ENCODE measurements around the gene EXOC4.

EXOC4 gene

DNA sequence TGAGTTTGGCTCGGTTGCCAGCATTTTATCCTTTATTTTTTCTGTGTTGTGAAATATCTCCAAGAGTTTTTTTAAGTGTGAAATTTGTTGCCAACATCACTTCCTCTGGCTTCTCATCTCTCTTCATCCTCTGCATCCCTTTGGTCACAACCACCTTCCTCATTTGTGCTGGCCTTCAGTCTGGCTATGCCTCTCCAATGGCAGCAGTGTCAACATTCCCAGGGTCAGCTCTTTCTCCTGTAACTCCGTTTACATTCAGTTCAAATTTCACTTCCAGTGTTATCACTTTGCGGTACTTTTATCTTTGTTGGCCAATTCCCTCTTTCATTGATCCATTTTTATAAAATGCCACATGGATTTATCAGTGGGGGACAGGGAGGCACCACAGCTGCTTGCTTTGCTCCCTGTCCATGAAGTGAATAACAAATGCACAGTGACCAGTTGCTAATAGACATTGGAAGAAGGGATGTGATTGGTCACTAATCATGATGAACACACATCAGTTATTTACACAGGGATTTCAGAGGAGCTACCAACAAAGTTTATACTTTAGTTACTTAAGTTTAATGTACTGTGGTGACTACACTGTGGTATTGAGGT lies 562.8 kb downstream of the EXOC4 start:
- no peak for DNase-seq

DNA sequence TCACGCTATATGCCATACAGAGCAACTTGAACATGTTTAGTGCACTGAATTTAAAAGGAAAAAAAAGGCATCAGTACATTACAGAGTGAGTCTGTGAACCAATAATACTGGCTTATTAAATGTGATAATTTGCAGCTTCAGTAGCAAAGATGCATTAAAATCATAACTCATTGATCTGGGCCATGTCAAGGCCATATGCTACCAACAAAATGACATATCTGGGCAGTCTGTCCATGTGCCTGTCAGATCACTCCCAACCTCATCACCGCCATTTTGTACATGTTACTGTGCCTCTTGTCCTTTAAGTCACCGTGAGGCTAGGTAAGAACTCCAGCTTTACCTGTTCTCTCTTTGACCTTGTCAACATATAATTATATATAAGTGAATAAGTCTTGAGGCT lies 566.8 kb downstream of the EXOC4 start:
- DNase-seq: no peak

DNA sequence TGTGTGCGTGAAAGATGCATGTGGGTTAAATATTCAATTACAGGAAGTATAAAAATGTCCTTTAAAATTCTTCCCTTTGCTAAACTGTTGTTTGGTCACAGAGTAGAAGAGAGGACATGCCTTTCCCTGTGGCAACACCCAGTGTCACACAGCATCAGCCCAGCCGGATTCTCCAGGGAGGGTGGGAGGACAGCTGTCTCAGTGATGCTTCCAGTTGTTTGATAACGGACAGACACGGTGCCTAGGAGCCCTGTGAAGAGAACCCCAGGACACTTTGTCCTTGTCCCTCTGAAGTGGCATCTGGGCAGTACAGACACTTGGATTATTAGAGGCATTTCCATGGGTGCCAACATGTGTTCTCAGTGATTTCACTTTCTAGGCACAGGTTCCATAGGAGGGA lies 567.7 kb downstream of the EXOC4 start:
- DNase-seq: no peak

DNA sequence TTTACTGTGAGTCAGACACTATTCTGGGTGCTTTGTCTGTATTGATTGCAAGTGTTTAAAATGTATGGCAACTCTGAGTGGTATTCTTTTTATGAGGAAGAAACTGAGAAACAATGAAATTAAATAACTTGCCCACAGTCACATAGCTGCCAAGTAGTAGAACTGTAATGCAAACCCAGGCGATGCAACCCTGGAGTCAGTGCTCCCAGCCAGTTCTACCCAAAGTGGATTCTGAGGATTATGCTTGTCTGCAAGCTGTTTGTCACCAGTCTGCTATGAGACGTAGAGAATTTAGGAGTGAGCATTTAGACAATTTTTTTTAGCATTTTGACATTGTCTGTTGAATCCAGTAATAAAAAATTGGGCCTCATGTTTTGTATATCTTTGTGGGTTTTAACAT lies 568.3 kb downstream of the EXOC4 start:
- no peak for DNase-seq

DNA sequence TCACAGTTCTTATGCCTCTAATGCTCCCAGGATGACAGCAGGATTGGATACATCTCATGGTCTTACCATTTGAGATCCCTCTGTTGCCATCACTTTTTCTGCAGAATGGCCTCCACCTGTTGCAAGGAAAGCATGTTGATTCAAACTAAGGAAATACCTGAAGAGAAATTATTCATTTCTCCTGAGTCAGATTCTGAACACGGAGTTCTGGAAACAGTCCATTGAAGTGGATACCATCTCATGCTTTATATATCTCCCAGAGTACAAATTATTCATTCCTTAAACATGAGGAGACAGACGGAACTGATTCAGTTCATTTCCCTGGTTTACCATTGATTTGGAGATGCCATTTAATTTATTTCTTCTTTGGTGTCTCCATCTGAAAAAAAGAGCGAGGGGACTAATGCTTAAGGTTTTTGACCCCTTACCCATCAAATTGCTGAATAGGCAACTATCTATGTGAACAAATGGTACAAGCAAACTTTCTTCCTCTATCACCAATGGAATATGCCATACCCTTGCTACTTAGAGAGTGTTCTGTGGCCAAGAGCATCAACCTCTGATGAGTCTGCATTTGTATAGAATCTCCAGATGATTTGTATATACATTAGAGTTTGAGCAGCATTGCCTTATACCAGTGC lies 569.2 kb downstream of the EXOC4 start:
- DNase-seq: no peak

DNA sequence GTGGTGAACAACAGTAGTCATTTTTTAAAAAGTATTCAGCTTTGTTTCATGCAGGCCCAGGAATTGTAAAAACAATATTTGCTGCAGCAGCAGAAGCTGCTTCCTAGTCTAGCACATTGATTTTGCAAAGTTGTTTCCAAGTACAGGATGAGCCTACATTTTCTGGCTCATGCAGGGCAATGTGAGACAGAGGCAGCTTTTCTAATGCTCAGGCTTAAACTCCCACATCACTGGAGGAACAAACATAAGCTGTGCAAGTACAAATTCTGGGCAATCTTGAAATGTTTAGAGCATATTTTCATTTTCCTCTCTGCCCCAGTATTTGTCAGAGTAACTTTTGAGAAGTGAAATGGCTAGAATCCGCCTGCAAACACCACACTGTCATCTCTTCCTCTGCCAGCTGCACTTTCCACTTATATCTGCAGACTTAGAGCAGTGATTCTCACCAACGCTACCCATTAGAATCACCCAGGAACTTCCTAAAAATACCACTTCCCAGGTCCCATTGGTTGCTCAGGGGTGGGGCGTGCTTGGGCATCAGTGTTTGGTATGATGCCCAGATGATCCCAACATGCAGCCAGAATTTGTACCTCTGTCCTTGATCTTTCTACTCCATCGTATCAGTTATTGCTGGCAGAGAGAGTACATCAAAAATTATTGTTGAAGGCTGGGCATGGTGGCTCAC lies 570.1 kb downstream of the EXOC4 start:
- DNase-seq: no peak

DNA sequence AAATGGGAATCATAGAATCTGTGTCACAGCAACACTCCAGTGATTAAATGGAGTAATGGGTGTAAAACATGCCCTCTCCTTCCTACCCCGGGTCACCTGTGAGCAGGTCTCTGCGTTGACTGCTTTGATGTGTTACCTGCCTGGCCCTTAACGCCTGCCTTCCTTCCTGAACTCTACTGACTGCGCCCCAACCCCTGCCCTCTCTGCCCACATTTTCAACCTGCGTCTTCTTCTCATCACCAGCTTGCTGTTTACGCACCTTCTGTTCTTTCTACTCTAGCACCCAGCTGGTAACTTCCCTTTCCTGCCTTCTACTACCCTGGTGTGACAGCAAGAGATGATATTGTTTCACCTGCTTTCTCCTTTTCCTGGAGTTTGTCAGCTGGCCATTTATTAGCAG lies 571.3 kb downstream of the EXOC4 start:
- no peak for DNase-seq

DNA sequence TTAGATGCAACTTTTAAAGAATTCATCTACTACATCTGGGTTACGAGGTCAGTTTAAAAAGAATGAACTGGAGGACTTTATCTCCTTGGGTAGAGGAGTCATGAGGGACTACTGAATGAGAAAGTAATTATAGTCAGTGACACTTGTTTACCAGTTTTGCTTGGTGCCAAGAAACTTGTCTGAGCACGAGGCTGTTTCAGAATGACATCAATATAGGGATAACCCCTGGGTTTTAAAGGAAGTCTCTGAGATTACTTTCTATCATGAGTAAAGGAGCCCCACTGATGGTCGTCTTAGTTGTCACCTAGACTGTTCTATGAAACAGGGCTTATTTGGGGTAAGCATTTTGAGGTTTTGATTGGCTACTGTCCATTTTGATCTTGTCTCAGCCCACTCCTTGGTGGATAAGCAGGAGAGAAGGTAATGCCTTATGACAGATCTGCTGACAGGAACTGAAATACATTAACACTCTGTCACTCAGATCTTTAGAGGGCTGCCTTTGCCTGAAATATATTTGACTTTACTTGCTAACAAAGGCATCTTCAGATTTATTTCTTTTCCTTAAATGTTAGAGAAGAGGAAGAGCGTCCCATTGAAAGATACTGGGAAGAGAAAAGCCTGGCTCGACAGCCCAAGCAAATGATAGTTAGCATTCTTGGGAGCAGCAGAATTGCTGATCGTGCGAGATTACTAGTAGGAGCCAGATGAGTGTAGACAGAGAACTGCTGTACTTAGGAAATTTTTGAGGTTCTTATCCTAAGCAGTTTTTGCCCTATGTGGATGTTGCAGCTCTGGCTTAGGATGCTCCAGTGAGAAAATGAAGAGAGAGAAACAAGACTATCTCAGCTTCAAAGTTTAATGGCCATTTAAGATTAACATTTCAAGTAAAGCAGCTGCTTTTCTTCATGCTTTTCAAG lies 575.1 kb downstream of the EXOC4 start:
- no peak for DNase-seq

DNA sequence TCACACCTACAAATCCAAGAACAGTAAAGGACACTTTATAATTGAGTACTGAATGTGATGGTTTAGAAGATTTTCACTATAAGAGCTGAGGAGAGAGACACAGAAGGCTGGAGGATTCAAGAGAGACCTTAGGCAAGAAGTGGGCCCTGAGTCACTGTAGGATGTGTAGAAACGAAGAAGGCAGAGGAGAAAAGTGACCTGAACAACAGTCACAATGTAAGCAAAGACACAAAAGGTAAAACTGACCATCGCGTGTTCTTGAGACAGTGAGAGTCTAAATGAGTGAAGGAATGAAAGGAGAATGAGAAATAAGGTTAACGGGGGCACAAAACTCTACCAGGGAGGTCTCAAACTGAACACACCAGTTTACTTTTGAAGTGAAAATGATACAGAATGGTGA lies 576.0 kb downstream of the EXOC4 start:
- no peak for DNase-seq

DNA sequence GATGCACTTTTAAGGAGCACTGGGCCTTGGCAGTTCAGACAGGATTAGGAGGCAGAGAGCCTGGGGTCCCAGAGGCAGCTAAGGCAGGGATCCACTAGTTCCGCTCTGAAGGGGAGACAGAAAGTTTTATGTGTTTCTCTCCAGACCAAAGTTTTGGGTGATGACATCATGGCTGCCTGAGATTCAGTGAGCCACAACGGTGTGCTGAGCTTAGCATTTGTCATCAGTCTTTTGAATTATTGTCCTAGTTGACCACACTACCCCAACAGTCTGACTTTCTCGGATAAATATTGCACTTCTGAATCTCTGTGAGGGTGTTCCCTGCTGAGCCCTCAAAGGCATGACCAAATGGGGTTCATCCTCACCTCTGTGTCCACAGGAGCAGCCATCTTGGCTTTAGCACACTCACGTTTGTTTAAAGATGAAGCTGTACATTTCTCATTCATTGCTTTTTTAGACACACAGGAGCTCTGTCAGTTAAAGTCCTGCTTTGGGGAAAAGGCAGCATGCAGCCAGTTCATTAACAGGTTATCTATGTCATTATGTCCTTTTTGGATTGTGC lies 576.5 kb downstream of the EXOC4 start:
- no peak for DNase-seq

DNA sequence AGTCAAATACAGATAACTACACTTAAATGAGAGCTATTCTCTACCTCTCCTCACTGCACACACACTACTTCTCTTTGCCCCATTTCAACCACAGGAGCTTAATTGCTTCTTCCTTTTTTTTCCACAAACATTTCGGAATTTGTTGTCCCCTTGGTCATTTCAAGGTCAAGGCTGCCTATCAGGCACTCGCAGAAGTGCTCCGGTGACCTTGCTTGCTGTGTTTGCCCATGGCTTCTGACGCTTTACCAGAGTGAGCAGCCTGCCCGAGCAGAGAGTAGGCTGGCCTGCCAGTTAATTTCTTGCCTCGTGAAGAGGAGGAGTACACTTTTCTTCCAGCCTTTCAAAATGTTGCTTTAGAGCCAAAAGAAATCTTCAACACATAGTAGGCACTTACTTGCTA lies 577.2 kb downstream of the EXOC4 start:
- no peak for DNase-seq

DNA sequence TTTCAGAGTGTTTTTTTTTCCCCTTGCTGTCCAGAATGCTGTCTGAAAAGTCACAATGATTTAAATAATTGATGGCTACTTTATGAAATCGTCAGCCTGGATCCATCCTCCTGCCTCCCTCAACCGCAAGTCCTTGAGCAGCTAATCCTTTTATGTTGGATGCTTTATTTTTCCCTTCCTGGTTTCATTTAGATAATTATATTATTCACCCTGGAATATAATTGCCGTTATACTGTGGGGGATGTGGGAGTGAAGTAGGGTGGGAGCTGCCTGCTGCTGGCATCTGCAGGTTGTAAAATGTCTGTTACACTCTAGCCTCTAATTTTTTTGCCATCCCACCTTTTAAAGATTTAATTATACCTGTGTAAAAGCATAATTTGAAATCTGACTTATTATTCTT lies 583.8 kb downstream of the EXOC4 start:
- no peak for DNase-seq

DNA sequence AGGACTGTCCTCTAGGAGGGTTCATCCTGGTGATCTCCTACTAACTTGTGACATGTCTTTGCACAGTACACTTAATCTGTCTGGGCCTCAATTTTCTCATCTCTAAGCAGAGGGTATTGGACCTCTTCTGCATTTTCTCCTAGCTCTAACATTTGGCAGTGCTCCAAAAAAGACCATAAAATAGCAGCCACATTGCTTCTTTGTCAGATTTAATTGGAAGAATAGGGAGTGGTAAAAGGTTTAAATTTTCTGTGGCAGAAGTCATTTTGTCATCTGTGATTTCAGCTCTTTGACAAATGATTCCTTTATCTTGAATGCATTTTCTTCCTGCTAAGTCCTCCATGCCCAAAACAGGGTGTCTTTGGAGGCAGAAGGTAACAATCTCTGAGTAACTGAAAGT lies 584.3 kb downstream of the EXOC4 start:
- DNase-seq: no peak

DNA sequence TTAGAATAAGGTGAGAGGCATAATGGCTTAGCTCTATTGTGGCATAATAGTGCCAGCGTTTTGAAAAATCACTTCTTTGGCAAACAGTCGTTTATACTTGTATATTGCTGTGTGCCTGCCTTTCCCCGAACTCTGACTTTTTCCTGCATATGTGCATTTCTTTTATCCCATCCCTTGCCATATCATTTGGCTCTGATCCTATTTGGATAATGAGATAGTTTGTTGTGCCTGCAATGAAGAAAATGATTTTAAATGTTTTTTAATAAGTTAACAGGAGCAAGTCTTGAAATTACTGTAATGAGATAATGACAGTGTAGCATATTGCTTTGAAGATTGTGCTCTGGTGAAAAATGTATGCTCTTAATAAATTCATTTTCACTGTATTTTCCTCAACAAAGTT lies 586.2 kb downstream of the EXOC4 start:
- no peak for DNase-seq

DNA sequence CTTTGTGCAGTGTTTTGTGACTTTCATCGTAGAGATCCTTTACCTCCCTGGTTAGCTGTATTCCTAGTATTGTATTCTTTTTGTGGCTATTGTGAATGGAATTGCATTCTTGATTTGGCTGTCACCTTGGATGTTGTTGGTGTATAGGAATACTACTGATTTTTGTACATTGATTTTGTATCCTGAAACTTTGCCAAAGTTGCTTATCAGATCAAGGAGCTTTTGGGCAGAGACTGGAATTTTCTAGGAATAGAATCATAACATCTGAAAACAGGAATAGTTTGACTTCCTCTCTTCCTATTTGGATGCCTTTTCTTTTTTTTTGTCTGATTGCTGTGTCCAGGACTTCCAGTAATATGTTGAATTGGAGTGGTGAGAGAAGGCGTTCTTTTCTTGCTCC lies 590.5 kb downstream of the EXOC4 start:
- no peak for DNase-seq

DNA sequence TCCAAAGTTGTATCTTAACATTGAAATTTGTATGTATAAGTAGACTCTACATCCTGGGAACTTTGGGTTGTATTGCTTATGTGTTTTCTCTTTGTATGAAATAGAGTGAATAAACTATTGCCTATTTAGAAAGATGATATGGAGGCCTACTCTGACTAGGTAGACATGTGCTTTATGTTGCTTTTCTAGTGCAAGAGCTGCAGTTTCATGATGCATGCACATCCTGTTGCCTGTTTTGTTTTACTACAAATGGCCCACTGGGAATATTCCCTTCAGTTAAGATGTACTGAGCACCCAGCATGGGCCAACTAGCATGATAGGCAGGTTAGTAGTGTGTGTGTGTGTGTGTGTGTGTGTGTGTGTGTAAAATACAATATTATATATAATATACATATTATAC lies 592.1 kb downstream of the EXOC4 start:
- no peak for DNase-seq

DNA sequence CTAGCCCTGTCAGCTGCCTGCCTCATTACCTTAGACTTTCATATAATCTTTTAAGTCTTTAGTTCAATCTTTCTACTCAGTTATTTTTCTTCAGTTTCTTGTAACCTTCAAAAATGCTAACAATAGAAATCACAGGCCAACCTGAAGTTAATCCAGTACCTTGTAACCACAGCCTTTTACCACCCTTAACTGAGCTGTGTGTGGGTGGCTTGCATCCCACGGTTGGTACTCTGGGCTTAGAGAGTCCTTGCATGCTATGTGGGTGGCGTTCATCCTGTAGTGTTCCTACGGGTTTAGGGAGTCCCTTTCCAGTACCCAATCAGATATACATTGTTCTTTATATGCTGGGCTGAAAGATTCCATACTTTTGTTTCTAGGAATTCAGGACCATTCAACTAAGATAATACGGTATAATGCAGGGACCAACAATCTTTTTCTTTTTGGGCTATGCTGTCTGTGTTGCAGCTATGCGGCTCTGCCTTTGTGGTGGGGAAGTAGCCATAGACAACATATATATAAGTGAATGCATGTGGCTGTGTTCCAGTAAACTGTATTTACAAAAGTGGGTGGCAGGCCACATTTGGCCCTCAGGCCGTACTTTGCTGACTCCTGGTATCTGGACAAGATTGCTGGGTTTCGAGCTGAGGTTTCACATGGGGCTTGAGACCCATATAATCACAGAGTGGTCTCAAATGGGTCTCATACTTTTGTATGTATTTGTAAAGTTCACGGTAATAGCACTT lies 593.5 kb downstream of the EXOC4 start:
- DNase-seq: no peak

DNA sequence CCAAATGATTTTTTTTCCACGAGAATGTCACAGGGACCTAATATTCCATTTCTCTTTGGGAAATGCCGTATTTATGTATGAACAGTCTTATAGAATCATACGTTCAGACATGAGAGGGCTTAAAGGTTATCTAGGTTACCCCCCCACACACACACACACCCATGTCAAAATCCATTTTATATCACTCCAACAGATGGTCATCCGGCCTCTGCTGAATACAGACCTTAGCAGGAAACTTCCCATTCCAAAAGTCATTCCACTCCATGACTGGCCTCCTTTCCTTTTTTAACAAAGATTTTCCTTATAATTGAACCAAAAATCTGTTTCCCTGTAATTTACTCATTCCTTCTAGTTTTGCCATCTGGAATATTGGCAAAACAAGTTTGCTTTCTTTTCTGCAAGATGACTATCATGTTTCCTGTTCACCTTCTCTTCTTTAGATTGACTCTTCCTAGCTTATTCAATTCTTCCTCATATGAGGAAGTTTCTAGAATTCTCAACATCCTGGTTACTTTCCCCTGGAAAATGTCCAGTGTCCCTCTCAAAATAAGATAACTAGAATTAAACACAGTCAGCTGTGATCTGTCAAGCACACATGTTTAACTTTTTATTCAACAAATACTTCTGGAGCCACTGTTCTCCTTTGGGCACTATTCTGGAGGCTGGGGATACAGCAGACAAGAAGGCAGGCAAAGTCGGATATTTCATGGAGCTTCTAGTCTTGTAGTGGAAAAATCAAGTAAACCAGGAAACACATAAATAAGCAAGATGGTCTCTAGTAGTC lies 597.8 kb downstream of the EXOC4 start:
- no peak for DNase-seq

DNA sequence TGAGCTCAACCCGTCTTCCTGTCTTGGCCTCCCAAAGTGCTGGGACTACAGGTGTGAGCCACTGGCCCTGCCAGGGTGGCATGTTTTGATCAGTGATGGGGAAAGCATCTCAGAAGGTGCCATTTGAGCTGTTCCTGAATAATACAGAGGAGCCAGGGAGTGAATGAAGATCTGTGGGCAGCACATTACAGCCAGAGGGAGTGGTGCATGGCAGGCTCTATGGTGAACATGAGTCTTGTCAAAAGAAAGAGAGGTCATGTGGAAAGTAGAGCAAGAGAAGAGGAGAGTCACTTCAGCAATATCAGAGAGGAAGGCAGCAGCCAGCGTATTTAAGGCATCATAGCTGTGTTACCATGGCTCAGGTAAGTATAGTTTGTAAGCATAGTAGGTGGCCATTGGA lies 598.5 kb downstream of the EXOC4 start:
- no peak for DNase-seq

DNA sequence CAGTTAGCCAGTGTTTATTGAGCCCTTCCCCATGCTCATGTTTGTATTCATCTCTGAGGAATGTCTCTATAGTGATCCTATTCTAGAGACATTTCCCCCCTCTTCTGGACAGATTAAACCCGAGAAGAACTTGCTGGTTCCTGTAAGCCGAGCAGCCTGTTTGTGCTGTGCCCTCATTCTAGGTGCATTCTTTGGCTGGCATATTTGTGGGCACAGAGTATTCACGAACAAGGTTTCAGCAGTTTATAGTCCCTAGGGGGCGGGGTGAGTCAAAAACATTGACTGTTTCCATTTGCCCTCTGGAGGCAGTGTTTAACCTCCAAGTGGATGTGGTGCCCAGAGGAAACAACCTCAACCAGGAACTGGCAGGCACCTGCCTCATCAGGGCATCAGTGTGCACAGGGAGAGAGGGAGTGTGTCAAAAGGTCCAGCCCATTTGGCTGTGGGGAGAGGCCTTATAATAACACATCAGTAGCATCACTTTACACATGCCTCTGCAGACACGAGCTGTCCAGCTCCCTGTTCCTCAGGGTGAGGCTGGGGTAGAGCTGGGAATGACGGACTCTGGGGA lies 600.9 kb downstream of the EXOC4 start:
- DNase-seq: peak; percentile 1

DNA sequence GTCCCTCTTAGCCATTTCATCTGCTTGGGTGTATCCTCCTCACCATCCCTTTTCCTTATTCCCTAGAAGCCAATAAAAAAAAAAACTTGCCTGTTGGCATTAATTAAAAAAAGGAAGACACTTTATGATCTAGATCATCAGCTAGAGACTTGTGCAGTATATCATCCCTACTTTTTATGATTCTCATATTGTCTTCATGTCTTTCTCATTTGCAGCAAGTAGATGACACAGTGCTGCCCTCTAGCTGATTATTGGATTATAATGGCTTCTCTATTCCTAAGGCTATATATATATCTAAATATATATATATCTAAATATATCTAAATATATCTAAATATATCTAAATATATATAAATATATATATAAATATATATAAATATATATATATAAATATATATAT lies 601.9 kb downstream of the EXOC4 start:
- peak; percentile 1 for DNase-seq
